ENCODE results near the gene NOS1AP. TPM values are rescaled to one million over a fixed set of nuclear protein-coding genes. Genes with fewer than 3 reads are reported as not detected.

The NOS1AP gene
- total RNA-seq, 1 experiment from 2014 or later = 2.6 TPM

GRCh38 chr1:162301696-162302095, 232.2 kb downstream of the NOS1AP start:
- H3K4me3 ChIP-seq (ENCODE audit: low read length) = no peak overlapping the region
- ChIA-PET POLR2A (ENCODE audit: unreplicated experiment) (no interaction called here), CTCF (no interaction called here)
- H3K9me2 ChIP-seq (replicated peaks; ENCODE audit: low read length) = no peaks in the 10 kb centered on the region
- TF ChIP-seq EZH2 (IDR thresholded peaks at IDR 0.05; ENCODE audit: low read length, unreplicated experiment) (no peak), EZH2phosphoT487 (IDR thresholded peaks at IDR 0.05; ENCODE audit: borderline replicate concordance, low read length) (no peak), CTCF (conservative IDR thresholded peaks at IDR 0.05; ENCODE audit: low read depth, low read length) (no peak)
- H3K27me3 ChIP-seq (ENCODE audit: low read length) = no peaks in the 10 kb centered on the region
- H3K79me2 ChIP-seq (ENCODE audit: low read length) = no peaks in the 10 kb centered on the region
- no peaks in the 10 kb centered on the region for H4K20me1 ChIP-seq (ENCODE audit: low read length)
- no peak overlapping the region for H2AFZ ChIP-seq (ENCODE audit: low read length)
- BruUV-seq (replicated peaks) = no TSS peak
- H3K4me1 ChIP-seq (ENCODE audit: insufficient read depth, low read length) = peaks cover 33% of the 10 kb centered on the region
- H3K9me3 ChIP-seq (ENCODE audit: low read length) = no peaks in the 10 kb centered on the region
- no peak overlapping the region for H3K4me2 ChIP-seq (ENCODE audit: low read length)
- no peaks in the 10 kb centered on the region for H3K36me3 ChIP-seq (ENCODE audit: low read depth, low read length)
- no peak overlapping the region for H3K27ac ChIP-seq (ENCODE audit: low read length)
- DNase-seq (no peak), ATAC-seq (no peak)
- H3F3A ChIP-seq (ENCODE audit: low read length, unreplicated experiment) = no peaks in the 10 kb centered on the region
- no peak overlapping the region for H3K9ac ChIP-seq (ENCODE audit: low read length)
- intact Hi-C loops (cut with micrococcal nuclease) = loop anchor here (2.0 kb wide), 1 partner anchor 49 kb away; no protein-coding TSS in a partner anchor

- Histone ChIP-seq H4K20me1 (ENCODE audit: low read length) (no peaks in the 10 kb centered on the region), H2AFZ (ENCODE audit: low read length) (no peak overlapping the region), H3K27me3 (ENCODE audit: low read length) (no peaks in the 10 kb centered on the region), H3K4me2 (ENCODE audit: low read length) (peak overlapping the region; percentile 43), H3K36me3 (ENCODE audit: low read depth, low read length) (no peaks in the 10 kb centered on the region), H3K9me3 (ENCODE audit: low read length) (no peaks in the 10 kb centered on the region), H3K27ac (ENCODE audit: low read length) (peak overlapping the region; percentile 50), H3K4me1 (ENCODE audit: insufficient read depth, low read length) (peaks cover 33% of the 10 kb centered on the region), H3K4me3 (ENCODE audit: low read length) (no peak overlapping the region), H3K9ac (ENCODE audit: low read length) (no peak overlapping the region), H3K79me2 (ENCODE audit: low read length) (no peaks in the 10 kb centered on the region), H3F3A (ENCODE audit: low read length, unreplicated experiment) (no peaks in the 10 kb centered on the region), H3K9me2 (replicated peaks; ENCODE audit: low read length) (no peaks in the 10 kb centered on the region)
- ATAC-seq (no peak), DNase-seq (no peak)
- ChIA-PET POLR2A (ENCODE audit: unreplicated experiment) (no interaction called here), CTCF (interaction anchor here (0.5 kb wide), 1 partner anchor 206 kb away, joined by 3 read pairs; no protein-coding TSS in a partner anchor)
- no peak for TF ChIP-seq CTCF (conservative IDR thresholded peaks at IDR 0.05; ENCODE audit: low read depth, low read length)
- no peak for TF ChIP-seq EZH2phosphoT487 (IDR thresholded peaks at IDR 0.05; ENCODE audit: borderline replicate concordance, low read length)
- no peak for TF ChIP-seq EZH2 (IDR thresholded peaks at IDR 0.05; ENCODE audit: low read length, unreplicated experiment)
- no TSS peak for BruUV-seq (replicated peaks)
- intact Hi-C loops (cut with micrococcal nuclease) = loop anchor here (2.0 kb wide), 1 partner anchor 48 kb away; no protein-coding TSS in a partner anchor
These were observed 233.0 kb downstream of the NOS1AP start for GRCh38 chr1:162302306-162303003.

- peak; percentile 91 for DNase-seq
- POLR2A ChIA-PET (ENCODE audit: unreplicated experiment) = no interaction called here
These were observed 233.5 kb downstream of the NOS1AP start for GRCh38 chr1:162303004-162303344.

More at GRCh38 chr1:162303004-162303344, 233.5 kb downstream of the NOS1AP start:
- CTCF ChIA-PET = interaction anchor here (0.5 kb wide), 1 partner anchor 205 kb away, joined by 3 read pairs; no protein-coding TSS in a partner anchor
- Histone ChIP-seq H3K27me3 (ENCODE audit: low read length) (no peaks in the 10 kb centered on the region), H3K9me3 (ENCODE audit: low read length) (no peaks in the 10 kb centered on the region), H4K20me1 (ENCODE audit: low read length) (no peaks in the 10 kb centered on the region), H3F3A (ENCODE audit: low read length, unreplicated experiment) (no peaks in the 10 kb centered on the region), H3K9me2 (replicated peaks; ENCODE audit: low read length) (no peaks in the 10 kb centered on the region), H3K27ac (ENCODE audit: low read length) (peak overlapping the region; percentile 50), H2AFZ (ENCODE audit: low read length) (no peak overlapping the region), H3K4me3 (ENCODE audit: low read length) (no peak overlapping the region), H3K36me3 (ENCODE audit: low read depth, low read length) (no peaks in the 10 kb centered on the region), H3K9ac (ENCODE audit: low read length) (no peak overlapping the region), H3K4me1 (ENCODE audit: insufficient read depth, low read length) (peaks cover 33% of the 10 kb centered on the region), H3K4me2 (ENCODE audit: low read length) (peak overlapping the region; percentile 43), H3K79me2 (ENCODE audit: low read length) (no peaks in the 10 kb centered on the region)
- peak; percentile 86 for ATAC-seq
- intact Hi-C loops (cut with micrococcal nuclease) = loop anchor here (2.0 kb wide), 1 partner anchor 48 kb away; no protein-coding TSS in a partner anchor
- TF ChIP-seq CTCF (conservative IDR thresholded peaks at IDR 0.05; ENCODE audit: low read depth, low read length) = no peak
- no peak for TF ChIP-seq EZH2 (IDR thresholded peaks at IDR 0.05; ENCODE audit: low read length, unreplicated experiment)
- no peak for TF ChIP-seq EZH2phosphoT487 (IDR thresholded peaks at IDR 0.05; ENCODE audit: borderline replicate concordance, low read length)
- BruUV-seq (replicated peaks) = no TSS peak
